Ectodermal cell (in vitro differentiated cells): Measurements from ENCODE around the gene SPATA12.

Source experiments
- H3K27ac ChIP-seq: 2 replicates; pipeline ENCODE4 v1.7.0; 2013; ENCODE audit warnings: mild to moderate bottlenecking, low read depth, low read length; ENCODE audit not compliant: insufficient read depth, poor library complexity, severe bottlenecking
- H3K27me3 ChIP-seq: 2 replicates; pipeline ENCODE4 v1.7.0; 2013; ENCODE audit warnings: mild to moderate bottlenecking, low read length; ENCODE audit not compliant: insufficient read depth, control insufficient read depth, poor library complexity, severe bottlenecking
- H3K36me3 ChIP-seq: one replicate; pipeline ENCODE4 v1.7.0; 2013; ENCODE audit warnings: low read length; ENCODE audit not compliant: control insufficient read depth, insufficient read depth
- H3K4me1 ChIP-seq: one replicate; pipeline ENCODE4 v1.7.0; 2013; ENCODE audit warnings: low read length; ENCODE audit not compliant: control insufficient read depth, insufficient read depth
- H3K4me3 ChIP-seq: 2 replicates; pipeline ENCODE4 v1.7.0; 2013; ENCODE audit warnings: low read depth, low read length, control low read depth; ENCODE audit not compliant: insufficient read depth
- H3K9me3 ChIP-seq: 2 replicates; pipeline ENCODE4 v1.7.0; 2013; ENCODE audit warnings: mild to moderate bottlenecking, low read length, moderate library complexity; ENCODE audit not compliant: control insufficient read depth
- WGBS, 2 experiments: methylation state at CpG; one replicate each; pipeline ENCODE4 v1.1.7; 2013; ENCODE audit warnings: missing lambda C conversion rate in 2 of 2; 5-methylcytosine and 5-hydroxymethylcytosine counted together

Gene SPATA12

GRCh38 chr3:57064572-57064971, 4.1 kb downstream of the SPATA12 start:
- H3K36me3 ChIP-seq: no peaks in the 10 kb centered on the region

GRCh38 chr3:57065588-57065987, 5.1 kb downstream of the SPATA12 start:
- WGBS, 2 experiments: 84 to 85% methylated on average over 3 of the region's 3 CpGs

More at GRCh38 chr3:57064572-57064971, 4.1 kb downstream of the SPATA12 start:
- Histone ChIP-seq H3K27ac (no peak overlapping the region), H3K27me3 (no peaks in the 10 kb centered on the region), H3K4me1 (peaks cover 14% of the 10 kb centered on the region), H3K4me3 (no peak overlapping the region), H3K9me3 (no peaks in the 10 kb centered on the region)
- WGBS, 2 experiments: 100% methylated on average over 1 to 2 of the region's 2 CpGs

GRCh38 chr3:57066471-57066870, 6.0 kb downstream of the SPATA12 start:
- Histone ChIP-seq H3K4me3 (no peak overlapping the region), H3K4me1 (peaks cover 14% of the 10 kb centered on the region), H3K9me3 (no peaks in the 10 kb centered on the region), H3K27me3 (no peaks in the 10 kb centered on the region), H3K36me3 (no peaks in the 10 kb centered on the region), H3K27ac (no peak overlapping the region)
- WGBS, 2 experiments: 96 to 97% methylated on average over 5 to 6 of the region's 6 CpGs

More at GRCh38 chr3:57065588-57065987, 5.1 kb downstream of the SPATA12 start:
- Histone ChIP-seq H3K9me3 (no peaks in the 10 kb centered on the region), H3K36me3 (no peaks in the 10 kb centered on the region), H3K27me3 (no peaks in the 10 kb centered on the region), H3K4me1 (peaks cover 14% of the 10 kb centered on the region), H3K27ac (no peak overlapping the region), H3K4me3 (no peak overlapping the region)

GRCh38 chr3:57068437-57069089, 8.1 kb downstream of the SPATA12 start:
- Histone ChIP-seq H3K9me3 (no peaks in the 10 kb centered on the region), H3K4me1 (peaks cover 6% of the 10 kb centered on the region), H3K27me3 (no peaks in the 10 kb centered on the region), H3K27ac (no peak overlapping the region), H3K4me3 (no peak overlapping the region), H3K36me3 (no peaks in the 10 kb centered on the region)
- WGBS, 2 experiments: 89 to 95% methylated on average over 10 to 11 of the region's 11 CpGs

- Histone ChIP-seq H3K4me3 (no peak overlapping the region), H3K9me3 (no peaks in the 10 kb centered on the region), H3K4me1 (peaks cover 6% of the 10 kb centered on the region), H3K36me3 (no peaks in the 10 kb centered on the region), H3K27me3 (no peaks in the 10 kb centered on the region), H3K27ac (no peak overlapping the region)
- 82 to 89% methylated on average over 4 to 6 of the region's 6 CpGs for WGBS, 2 experiments
Measured at GRCh38 chr3:57069503-57069902, 9.0 kb downstream of the SPATA12 start.

GRCh38 chr3:57073628-57074027, 13.2 kb downstream of the SPATA12 start:
- H3K36me3 ChIP-seq: no peaks in the 10 kb centered on the region
- H3K4me1 ChIP-seq: peaks cover under 1% of the 10 kb centered on the region
- no peaks in the 10 kb centered on the region for H3K9me3 ChIP-seq
- no peak overlapping the region for H3K27ac ChIP-seq
- H3K27me3 ChIP-seq: peaks cover 26% of the 10 kb centered on the region
- H3K4me3 ChIP-seq: no peak overlapping the region
- 87 to 92% methylated on average over 3 of the region's 3 CpGs for WGBS, 2 experiments

GRCh38 chr3:57074135-57074534, 13.7 kb downstream of the SPATA12 start:
- 93 to 94% methylated on average over 4 of the region's 4 CpGs for WGBS, 2 experiments
- Histone ChIP-seq H3K4me1 (no peaks in the 10 kb centered on the region), H3K36me3 (no peaks in the 10 kb centered on the region), H3K4me3 (no peak overlapping the region), H3K9me3 (no peaks in the 10 kb centered on the region), H3K27ac (no peak overlapping the region), H3K27me3 (peaks cover 31% of the 10 kb centered on the region)

- Histone ChIP-seq H3K4me1 (no peaks in the 10 kb centered on the region), H3K4me3 (no peak overlapping the region), H3K27ac (no peak overlapping the region), H3K9me3 (no peaks in the 10 kb centered on the region), H3K27me3 (peaks cover 55% of the 10 kb centered on the region), H3K36me3 (no peaks in the 10 kb centered on the region)
- 90% methylated on average over 3 of the region's 3 CpGs for WGBS, 2 experiments
Measured at GRCh38 chr3:57076422-57076951, 16.0 kb downstream of the SPATA12 start.

- WGBS, 2 experiments: 57 to 60% methylated on average over 9 of the region's 9 CpGs
- Histone ChIP-seq H3K36me3 (no peaks in the 10 kb centered on the region), H3K27ac (no peak overlapping the region), H3K9me3 (peaks cover 2% of the 10 kb centered on the region), H3K4me3 (peak overlapping the region; percentile 63), H3K4me1 (no peaks in the 10 kb centered on the region), H3K27me3 (peaks cover 61% of the 10 kb centered on the region)
Measured at GRCh38 chr3:57077630-57078343, 17.3 kb downstream of the SPATA12 start.

GRCh38 chr3:57078344-57078634, 17.8 kb downstream of the SPATA12 start:
- H3K4me3 ChIP-seq: peak overlapping the region; percentile 63
- WGBS, 2 experiments: 9 to 10% methylated on average over 15 of the region's 15 CpGs
- H3K27ac ChIP-seq: no peak overlapping the region

More at GRCh38 chr3:57078344-57078634, 17.8 kb downstream of the SPATA12 start:
- peaks cover 61% of the 10 kb centered on the region for H3K27me3 ChIP-seq
- H3K9me3 ChIP-seq: peaks cover 2% of the 10 kb centered on the region
- no peaks in the 10 kb centered on the region for H3K4me1 ChIP-seq
- no peaks in the 10 kb centered on the region for H3K36me3 ChIP-seq
